CD14-positive monocyte (primary cell): Measurements from ENCODE around the gene PIH1D1. TPM values are rescaled to one million over a fixed set of nuclear protein-coding genes. Genes with fewer than 3 reads are reported as not detected.

ENCODE experiments used
- DNase-seq, 3 donors: peaks; one replicate each; pipeline ENCODE4 v3.0.0-alpha.2; 2011 to 2022
- H2AFZ ChIP-seq: 2 replicates; pipeline ENCODE4 v1.6.0; 2012; ENCODE audit warnings: mild to moderate bottlenecking, low read depth, low read length, inconsistent platforms; ENCODE audit not compliant: insufficient read depth, poor library complexity, severe bottlenecking
- H3K27ac ChIP-seq, 2 donors: 1 replicate in 1 of 2; 2 replicates in 1 of 2; pipeline ENCODE4 v1.5.1; 2012 to 2013; ENCODE audit warnings: low read length in 2 of 2, control low read depth in 1 of 2, inconsistent platforms in 1 of 2, low read depth in 1 of 2, mild to moderate bottlenecking in 1 of 2
- H3K27me3 ChIP-seq, 2 donors: one replicate each; pipeline versions ENCODE4 v1.6.0 to v1.6.1; 2011 to 2013; ENCODE audit warnings: low read length in 2 of 2; ENCODE audit not compliant: control insufficient read depth in 2 of 2, insufficient read depth in 2 of 2
- H3K36me3 ChIP-seq, 2 donors: replicated peaks in 1 of 2; 1 replicate in 1 of 2; 2 replicates in 1 of 2; pipeline versions ENCODE4 v1.5.1 to v1.6.1; 2012 to 2013; ENCODE audit warnings: low read length in 2 of 2, control low read depth in 1 of 2, inconsistent platforms in 1 of 2, mild to moderate bottlenecking in 1 of 2; ENCODE audit not compliant: insufficient read depth in 2 of 2, control insufficient read depth in 1 of 2
- H3K4me1 ChIP-seq, 2 donors: 1 replicate in 1 of 2; 2 replicates in 1 of 2; pipeline versions ENCODE4 v1.5.1 to v1.6.1; 2012 to 2013; ENCODE audit warnings: low read length in 2 of 2, control low read depth in 1 of 2, inconsistent platforms in 1 of 2, mild to moderate bottlenecking in 1 of 2, moderate library complexity in 1 of 2; ENCODE audit not compliant: insufficient read depth in 2 of 2, control insufficient read depth in 1 of 2
- H3K4me2 ChIP-seq: replicated peaks from 2 replicates; pipeline ENCODE3; 2012; ENCODE audit warnings: low read length, moderate library complexity, mild to moderate bottlenecking; ENCODE audit not compliant: poor library complexity, severe bottlenecking; ENCODE audit errors: extremely low read depth
- H3K4me3 ChIP-seq, 3 experiments: fragments of 200-600 bp in 1 of 3; sonication (generic) in 1 of 3; replicated peaks in 1 of 3; 1 replicate in 2 of 3; 2 replicates in 1 of 3; pipeline ENCODE4 v1.5.1; 2011 to 2013; ENCODE audit warnings: low read length in 3 of 3, mild to moderate bottlenecking in 3 of 3, control low read depth in 2 of 3, low read depth in 2 of 3, inconsistent platforms in 1 of 3, moderate library complexity in 1 of 3
- H3K79me2 ChIP-seq: 2 replicates; pipeline ENCODE4 v1.6.0; 2012; ENCODE audit warnings: mild to moderate bottlenecking, control low read depth, inconsistent platforms, low read length, moderate library complexity; ENCODE audit not compliant: insufficient read depth
- H3K9ac ChIP-seq: 2 replicates; pipeline ENCODE4 v1.6.0; 2017; ENCODE audit warnings: low read length, mild to moderate bottlenecking; ENCODE audit not compliant: insufficient read depth, poor library complexity, severe bottlenecking
- H3K9me3 ChIP-seq, 2 donors: replicated peaks in 1 of 2; 1 replicate in 1 of 2; 2 replicates in 1 of 2; pipeline versions ENCODE4 v1.5.1 to v1.6.1; 2012 to 2013; ENCODE audit warnings: low read length in 2 of 2, control low read depth in 1 of 2; ENCODE audit not compliant: control insufficient read depth in 1 of 2, insufficient read depth in 1 of 2
- H4K20me1 ChIP-seq: 2 replicates; pipeline ENCODE4 v1.6.0; 2012; ENCODE audit warnings: mild to moderate bottlenecking, low read length, control low read depth, moderate library complexity; ENCODE audit not compliant: insufficient read depth
- H3K27ac Mint-ChIP-seq, 7 donors: one replicate each; pipeline ENCODE4 v1.8.0; 2020; ENCODE audit warnings: mild to moderate bottlenecking in 7 of 7, mixed read lengths in 7 of 7, moderate library complexity in 6 of 7, inconsistent platforms in 2 of 7
- H3K27me3 Mint-ChIP-seq, 3 donors: one replicate each; pipeline ENCODE4 v1.8.0; 2021 to 2022; ENCODE audit warnings: low read depth in 3 of 3, mild to moderate bottlenecking in 3 of 3, mixed read lengths in 3 of 3, moderate library complexity in 3 of 3, inconsistent platforms in 1 of 3
- H3K36me3 Mint-ChIP-seq, 2 donors: one replicate each; pipeline ENCODE4 v1.8.0; 2020; ENCODE audit warnings: mixed read lengths in 2 of 2, inconsistent platforms in 1 of 2, mild to moderate bottlenecking in 1 of 2
- H3K4me1 Mint-ChIP-seq: one replicate; pipeline ENCODE4 v1.8.0; 2020; ENCODE audit warnings: mild to moderate bottlenecking, mixed read lengths
- H3K4me3 Mint-ChIP-seq, 2 donors: one replicate each; pipeline ENCODE4 v1.8.0; 2020; ENCODE audit warnings: mild to moderate bottlenecking in 2 of 2, mixed read lengths in 2 of 2, moderate library complexity in 1 of 2
- H3K9me3 Mint-ChIP-seq, 7 donors: one replicate each; pipeline ENCODE4 v1.8.0; 2020 to 2022; ENCODE audit warnings: mixed read lengths in 7 of 7, mild to moderate bottlenecking in 6 of 7, moderate library complexity in 6 of 7, inconsistent platforms in 2 of 7
- WGBS: methylation state at CpG from one replicate; pipeline ENCODE4 v1.1.5; 2013; ENCODE audit warnings: missing lambda C conversion rate; ENCODE audit not compliant: insufficient coverage; 5-methylcytosine and 5-hydroxymethylcytosine counted together
- intact Hi-C, 2 donors: fragments of 100-400 bp; cut with micrococcal nuclease; formaldehyde crosslinking; loops; one replicate each; pipeline versions ENCODE4 v1.15.0 to v1.15.1; 2023
- polyA plus RNA-seq, 3 donors: library from polyadenylated mRNA; depleted of rRNA in 1 of 3; unstranded in 2 of 3; stranded (reverse) in 1 of 3; fragments of 300-500 nt in 2 of 3; fragments of >200 nt in 1 of 3; fragmentation: Illumina TruSeq in 2 of 3; gene quantifications; 1 replicate in 2 of 3; 2 replicates in 1 of 3; pipeline ENCODE4 v1.2.3, GENCODE V29; 2012 to 2021
- TF ChIP-seq, protein P1 (sequence below): fragments of 200-600 bp; IDR thresholded peaks from one replicate; pipeline ENCODE4 v1.8.0; 2022; ENCODE audit warnings: antibody characterized with exemption, mild to moderate bottlenecking

PIH1D1 gene
- polyA plus RNA-seq, 3 donors: 62.3 to 102 (median 83.9) TPM

DNA sequence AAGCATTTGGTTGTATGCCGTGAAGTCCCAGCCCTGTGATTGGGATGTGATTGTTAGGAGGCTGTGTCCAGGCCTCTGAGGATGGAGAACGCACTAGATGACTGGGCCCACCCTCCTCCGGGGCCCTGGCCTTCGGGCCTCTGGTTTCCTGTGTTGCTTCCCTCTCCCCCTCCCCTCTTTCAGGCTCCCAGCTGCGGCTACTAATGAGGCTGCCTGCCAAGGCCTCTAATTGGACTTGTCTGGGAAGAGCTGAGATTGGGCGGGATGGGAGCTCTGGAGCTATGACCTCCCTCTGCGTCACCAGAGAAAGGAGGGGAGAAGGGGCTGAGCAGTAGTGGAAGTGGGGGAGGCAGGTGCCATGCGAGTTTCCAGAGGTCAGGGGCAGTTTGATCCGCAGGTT lies 38.3 kb downstream of the PIH1D1 start:
- H3K9me3 Mint-ChIP-seq: peaks cover 0 to 5% (median 0%) of the 10 kb centered on the region in 7 donors
- no peak overlapping the region for H3K4me3 ChIP-seq
- no peak overlapping the region for H3K27ac ChIP-seq
- no peaks in the 10 kb centered on the region for H3K9me3 ChIP-seq
- H3K4me1 ChIP-seq: peaks cover 15 to 17% of the 10 kb centered on the region in 2 donors
- H3K27me3 Mint-ChIP-seq: peaks cover 8 to 14% (median 10%) of the 10 kb centered on the region in 3 donors
- no peaks in the 10 kb centered on the region for H3K36me3 ChIP-seq
- DNase-seq: no peak
- no peak overlapping the region for H3K27ac Mint-ChIP-seq
- peaks cover 34% of the 10 kb centered on the region for H3K4me1 Mint-ChIP-seq
- no peaks in the 10 kb centered on the region for H3K27me3 ChIP-seq
- no peak overlapping the region for H3K9ac ChIP-seq
- no peaks in the 10 kb centered on the region for H3K79me2 ChIP-seq
- WGBS: 98% methylated on average over 4 of the region's 9 CpGs
- no peak overlapping the region for H2AFZ ChIP-seq
- H3K4me2 ChIP-seq: no peak overlapping the region
- H3K36me3 Mint-ChIP-seq: no peaks in the 10 kb centered on the region
- intact Hi-C loops: no loop called here
- no peaks in the 10 kb centered on the region for H4K20me1 ChIP-seq
- TF ChIP-seq, protein P1, sequence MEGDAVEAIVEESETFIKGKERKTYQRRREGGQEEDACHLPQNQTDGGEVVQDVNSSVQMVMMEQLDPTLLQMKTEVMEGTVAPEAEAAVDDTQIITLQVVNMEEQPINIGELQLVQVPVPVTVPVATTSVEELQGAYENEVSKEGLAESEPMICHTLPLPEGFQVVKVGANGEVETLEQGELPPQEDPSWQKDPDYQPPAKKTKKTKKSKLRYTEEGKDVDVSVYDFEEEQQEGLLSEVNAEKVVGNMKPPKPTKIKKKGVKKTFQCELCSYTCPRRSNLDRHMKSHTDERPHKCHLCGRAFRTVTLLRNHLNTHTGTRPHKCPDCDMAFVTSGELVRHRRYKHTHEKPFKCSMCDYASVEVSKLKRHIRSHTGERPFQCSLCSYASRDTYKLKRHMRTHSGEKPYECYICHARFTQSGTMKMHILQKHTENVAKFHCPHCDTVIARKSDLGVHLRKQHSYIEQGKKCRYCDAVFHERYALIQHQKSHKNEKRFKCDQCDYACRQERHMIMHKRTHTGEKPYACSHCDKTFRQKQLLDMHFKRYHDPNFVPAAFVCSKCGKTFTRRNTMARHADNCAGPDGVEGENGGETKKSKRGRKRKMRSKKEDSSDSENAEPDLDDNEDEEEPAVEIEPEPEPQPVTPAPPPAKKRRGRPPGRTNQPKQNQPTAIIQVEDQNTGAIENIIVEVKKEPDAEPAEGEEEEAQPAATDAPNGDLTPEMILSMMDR: no peak
- H3K4me3 Mint-ChIP-seq: no peak overlapping the region

DNA sequence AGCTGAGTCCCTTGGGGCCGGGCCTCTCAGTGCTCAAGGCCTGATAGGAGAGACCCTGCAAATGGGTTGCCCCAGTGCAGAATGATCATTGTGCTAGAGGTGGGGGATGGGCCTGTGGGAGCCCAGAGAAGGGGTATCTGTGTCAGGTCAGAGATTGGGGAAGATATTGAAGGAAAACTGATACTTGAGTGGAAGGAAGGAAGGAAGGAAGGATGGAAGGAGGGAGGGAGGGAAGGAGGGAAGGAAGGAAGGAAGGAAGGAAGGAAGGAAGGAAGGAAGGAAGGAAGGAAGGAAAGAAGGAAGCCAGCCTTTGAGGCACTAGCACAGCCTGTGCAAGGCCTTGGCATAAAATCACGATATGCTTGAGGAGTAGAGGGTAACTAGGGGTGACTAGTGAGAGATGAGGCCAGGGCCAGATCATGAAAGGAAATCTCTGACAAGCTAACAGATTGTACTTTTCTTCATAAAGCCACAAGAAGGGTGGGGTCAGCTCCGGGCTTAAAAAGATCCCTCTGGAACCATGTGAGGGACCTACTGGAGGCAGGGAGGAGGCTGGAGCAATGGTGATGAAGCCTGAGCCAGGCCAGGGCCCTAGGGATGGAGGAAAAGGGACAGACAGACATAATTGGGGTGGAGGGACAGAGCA lies 39.8 kb downstream of the PIH1D1 start:
- no peak for DNase-seq
- H3K27ac Mint-ChIP-seq: peak overlapping the region in 2 of 7 donors; percentile 40 to 85
- H3K36me3 Mint-ChIP-seq: no peaks in the 10 kb centered on the region
- Histone ChIP-seq H3K27ac (no peak overlapping the region), H3K36me3 (no peaks in the 10 kb centered on the region), H3K4me1 (peaks cover 15 to 17% of the 10 kb centered on the region in 2 donors), H4K20me1 (no peaks in the 10 kb centered on the region), H3K79me2 (no peaks in the 10 kb centered on the region), H3K9me3 (no peaks in the 10 kb centered on the region), H3K4me3 (no peak overlapping the region), H2AFZ (no peak overlapping the region), H3K9ac (no peak overlapping the region), H3K4me2 (no peak overlapping the region), H3K27me3 (no peaks in the 10 kb centered on the region)
- TF ChIP-seq, protein P1: no peak
- H3K27me3 Mint-ChIP-seq: peaks cover 8 to 10% (median 10%) of the 10 kb centered on the region in 3 donors
- peak overlapping the region in 1 of 2 donors; percentile 24 for H3K4me3 Mint-ChIP-seq
- WGBS: 100% methylated on average over 2 of the region's 3 CpGs
- peaks cover 28% of the 10 kb centered on the region for H3K4me1 Mint-ChIP-seq
- H3K9me3 Mint-ChIP-seq: peaks cover 0 to 5% (median 0%) of the 10 kb centered on the region in 7 donors
- intact Hi-C loops: no loop called here
